SU-DHL-6 (cell line): ENCODE data around the gene MED8.
A peak's percentile ranks its signal among the peaks of the same experiment; 100 is the strongest.

Experiments
- H2AFZ ChIP-seq: fragments of 200-600 bp; sonication (generic); 2 replicates; pipeline ENCODE4 v1.6.1; 2014; ENCODE audit warnings: low read depth, mild to moderate bottlenecking, moderate library complexity, mixed read lengths, antibody characterized with exemption, low read length; ENCODE audit not compliant: severe bottlenecking
- H3F3A ChIP-seq: fragments of 200-600 bp; shearing (Covaris generic); 2 replicates; pipeline ENCODE4 v1.6.0; 2016; ENCODE audit warnings: antibody characterized with exemption, mild to moderate bottlenecking; ENCODE audit not compliant: insufficient read depth
- H3K27ac ChIP-seq: fragments of 200-600 bp; sonication (generic); 2 replicates; pipeline ENCODE4 v1.5.1; 2016; ENCODE audit warnings: low read depth, mild to moderate bottlenecking, low read length, moderate library complexity, mixed read lengths
- H3K27me3 ChIP-seq: fragments of 200-600 bp; sonication (generic), shearing (Covaris generic); 2 replicates; pipeline ENCODE4 v1.6.0; 2014; ENCODE audit warnings: mild to moderate bottlenecking, low read length
- H3K36me3 ChIP-seq: fragments of 200-600 bp; sonication (generic); 2 replicates; pipeline ENCODE4 v1.6.1; 2014; ENCODE audit warnings: mild to moderate bottlenecking, low read length, mixed read lengths
- H3K4me2 ChIP-seq: fragments of 300-600, 200-600 bp; shearing (Covaris generic), sonication (generic); 2 replicates; pipeline ENCODE4 v1.6.0; 2014; ENCODE audit warnings: low read length, low read depth, mild to moderate bottlenecking; ENCODE audit not compliant: poor library complexity, severe bottlenecking
- H3K4me3 ChIP-seq: fragments of 200-600 bp; sonication (generic); 2 replicates; pipeline ENCODE4 v1.5.1; 2014; ENCODE audit warnings: antibody characterized with exemption, low read length, mild to moderate bottlenecking, mixed read lengths; ENCODE audit not compliant: insufficient read depth, poor library complexity, severe bottlenecking
- H3K79me2 ChIP-seq: fragments of 200-600 bp; sonication (generic); 2 replicates; pipeline ENCODE4 v1.6.1; 2014; ENCODE audit warnings: mild to moderate bottlenecking, low read length, moderate library complexity; ENCODE audit not compliant: insufficient read depth
- H3K9ac ChIP-seq: fragments of 200-600 bp; sonication (generic); 2 replicates; pipeline ENCODE4 v1.7.0; 2014; ENCODE audit warnings: mild to moderate bottlenecking, low read length
- H3K9me2 ChIP-seq: fragments of 200-600 bp; sonication (generic); replicated peaks from 2 replicates; pipeline ENCODE4 v1.6.1; 2014; ENCODE audit warnings: low read length; ENCODE audit not compliant: insufficient read depth
- H3K9me3 ChIP-seq: fragments of 200-600 bp; sonication (generic); 2 replicates; pipeline ENCODE4 v1.6.1; 2014; ENCODE audit warnings: low read length, mixed read lengths; ENCODE audit not compliant: insufficient read depth
- H4K20me1 ChIP-seq: fragments of 200-600 bp; sonication (generic); 2 replicates; pipeline ENCODE4 v1.6.1; 2014; ENCODE audit warnings: low read depth, mild to moderate bottlenecking, antibody characterized with exemption, low read length, moderate library complexity, mixed read lengths
- EZH2phosphoT487 ChIP-seq: fragments of 200-600 bp; sonication (generic), shearing (Covaris generic); conservative IDR thresholded peaks from 2 replicates; pipeline ENCODE4 v1.6.1; 2018; ENCODE audit warnings: mild to moderate bottlenecking, antibody characterized with exemption, low read length, moderate library complexity, mixed read lengths
- TF ChIP-seq, protein P1 (sequence below): fragments of 200-600 bp; sonication (generic); IDR thresholded peaks from one replicate; pipeline ENCODE4 v1.5.1; 2017; ENCODE audit warnings: antibody characterized with exemption, mild to moderate bottlenecking, low read length, moderate library complexity; ENCODE audit not compliant: insufficient read depth, poor library complexity, severe bottlenecking

MED8 gene

GRCh38 chr1:43348809-43349593 is 40.6 kb downstream of the MED8 start:
- no peaks in the 10 kb centered on the region for H3K36me3 ChIP-seq
- H3K27me3 ChIP-seq = no peaks in the 10 kb centered on the region
- H2AFZ ChIP-seq = peak overlapping the region; percentile 83
- H3K4me3 ChIP-seq = peak overlapping the region; percentile 56
- no peaks in the 10 kb centered on the region for H3K9me2 ChIP-seq
- peak overlapping the region; percentile 67 for H3K27ac ChIP-seq
- no peak for TF ChIP-seq EZH2phosphoT487
- TF ChIP-seq, protein P1, sequence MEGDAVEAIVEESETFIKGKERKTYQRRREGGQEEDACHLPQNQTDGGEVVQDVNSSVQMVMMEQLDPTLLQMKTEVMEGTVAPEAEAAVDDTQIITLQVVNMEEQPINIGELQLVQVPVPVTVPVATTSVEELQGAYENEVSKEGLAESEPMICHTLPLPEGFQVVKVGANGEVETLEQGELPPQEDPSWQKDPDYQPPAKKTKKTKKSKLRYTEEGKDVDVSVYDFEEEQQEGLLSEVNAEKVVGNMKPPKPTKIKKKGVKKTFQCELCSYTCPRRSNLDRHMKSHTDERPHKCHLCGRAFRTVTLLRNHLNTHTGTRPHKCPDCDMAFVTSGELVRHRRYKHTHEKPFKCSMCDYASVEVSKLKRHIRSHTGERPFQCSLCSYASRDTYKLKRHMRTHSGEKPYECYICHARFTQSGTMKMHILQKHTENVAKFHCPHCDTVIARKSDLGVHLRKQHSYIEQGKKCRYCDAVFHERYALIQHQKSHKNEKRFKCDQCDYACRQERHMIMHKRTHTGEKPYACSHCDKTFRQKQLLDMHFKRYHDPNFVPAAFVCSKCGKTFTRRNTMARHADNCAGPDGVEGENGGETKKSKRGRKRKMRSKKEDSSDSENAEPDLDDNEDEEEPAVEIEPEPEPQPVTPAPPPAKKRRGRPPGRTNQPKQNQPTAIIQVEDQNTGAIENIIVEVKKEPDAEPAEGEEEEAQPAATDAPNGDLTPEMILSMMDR = no peak
- H3K4me2 ChIP-seq = peak overlapping the region; percentile 74
- H3F3A ChIP-seq = peaks cover 18% of the 10 kb centered on the region
- no peaks in the 10 kb centered on the region for H4K20me1 ChIP-seq
- no peaks in the 10 kb centered on the region for H3K79me2 ChIP-seq
- no peaks in the 10 kb centered on the region for H3K9me3 ChIP-seq
- peak overlapping the region; percentile 60 for H3K9ac ChIP-seq

DNA sequence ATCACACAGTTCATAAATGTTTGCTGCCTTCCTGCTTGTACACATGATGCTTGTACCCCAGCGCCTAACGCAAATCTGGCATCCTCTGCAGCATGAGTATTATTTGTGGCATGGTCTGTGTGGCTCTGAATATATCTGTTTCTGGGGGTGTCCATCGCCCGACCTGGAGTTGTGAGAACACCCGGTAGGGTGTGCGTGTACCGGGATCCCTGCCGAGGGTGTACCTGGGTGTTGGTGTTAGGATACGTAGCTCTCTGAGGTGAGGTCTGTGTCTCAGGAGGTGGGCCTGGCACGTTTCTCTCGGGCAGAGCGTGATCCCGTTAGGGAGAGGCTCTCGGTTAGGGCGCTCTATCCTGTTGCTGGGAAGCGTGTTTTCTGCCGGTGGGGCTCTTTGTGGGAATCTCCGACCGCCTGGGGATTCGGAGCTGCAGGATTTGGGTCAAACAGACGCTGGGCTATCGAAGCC is 41.2 kb downstream of the MED8 start:
- H3K4me2 ChIP-seq = peak overlapping the region; percentile 74
- no peaks in the 10 kb centered on the region for H3K9me3 ChIP-seq
- no peak overlapping the region; the same call in 1 of the 2 replicates for H3K27ac ChIP-seq
- no peaks in the 10 kb centered on the region for H3K27me3 ChIP-seq
- no peaks in the 10 kb centered on the region for H4K20me1 ChIP-seq
- TF ChIP-seq EZH2phosphoT487 = no peak
- TF ChIP-seq, protein P1 = no peak
- peak overlapping the region; percentile 56 for H3K4me3 ChIP-seq
- no peaks in the 10 kb centered on the region for H3K9me2 ChIP-seq
- H3F3A ChIP-seq = peaks cover 18% of the 10 kb centered on the region
- no peaks in the 10 kb centered on the region for H3K36me3 ChIP-seq
- peak overlapping the region; percentile 83 for H2AFZ ChIP-seq
- no peaks in the 10 kb centered on the region for H3K79me2 ChIP-seq
- peak overlapping the region; percentile 60 for H3K9ac ChIP-seq

DNA sequence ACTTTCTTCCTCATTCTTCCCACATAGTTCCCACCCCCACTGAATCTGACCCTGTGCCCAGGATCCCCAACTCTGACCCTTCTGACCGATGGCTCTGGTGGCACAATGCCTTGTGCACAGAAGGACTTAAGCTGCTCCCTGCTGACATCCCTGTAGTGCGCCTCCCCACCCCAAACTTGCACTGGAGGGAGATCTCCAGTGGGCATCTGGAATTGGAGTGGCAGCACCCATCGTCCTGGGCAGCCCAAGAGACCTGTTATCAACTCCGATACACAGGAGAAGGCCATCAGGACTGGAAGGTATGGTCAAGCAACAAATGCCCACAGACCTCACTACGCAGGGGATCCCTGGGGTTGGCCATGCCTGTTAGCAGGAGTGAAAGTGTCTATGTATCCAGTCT is 43.0 kb downstream of the MED8 start:
- Histone ChIP-seq H3K79me2 (no peaks in the 10 kb centered on the region), H3F3A (peaks cover 18% of the 10 kb centered on the region), H3K36me3 (no peaks in the 10 kb centered on the region), H3K4me3 (no peak overlapping the region), H3K9me2 (no peaks in the 10 kb centered on the region), H2AFZ (no peak overlapping the region), H3K4me2 (no peak overlapping the region), H4K20me1 (no peaks in the 10 kb centered on the region), H3K27me3 (no peaks in the 10 kb centered on the region), H3K9me3 (no peaks in the 10 kb centered on the region), H3K9ac (no peak overlapping the region), H3K27ac (no peak overlapping the region)
- TF ChIP-seq EZH2phosphoT487 = no peak

- peaks cover 15% of the 10 kb centered on the region for H3F3A ChIP-seq
- no peak overlapping the region for H3K4me3 ChIP-seq
- no peaks in the 10 kb centered on the region for H3K79me2 ChIP-seq
- H3K36me3 ChIP-seq = no peaks in the 10 kb centered on the region
- H3K27me3 ChIP-seq = no peaks in the 10 kb centered on the region
- no peaks in the 10 kb centered on the region for H3K9me3 ChIP-seq
- no peak overlapping the region for H3K4me2 ChIP-seq
- no peak overlapping the region for H3K9ac ChIP-seq
- H3K9me2 ChIP-seq = no peaks in the 10 kb centered on the region
- no peaks in the 10 kb centered on the region for H4K20me1 ChIP-seq
- TF ChIP-seq EZH2phosphoT487 = no peak
- TF ChIP-seq, protein P1 = no peak
- no peak overlapping the region for H3K27ac ChIP-seq
- no peak overlapping the region for H2AFZ ChIP-seq
Observed at GRCh38 chr1:43345120-43345519, 44.5 kb downstream of the MED8 start.
